Kidney glomerular epithelial cell (primary cell): ENCODE measurements around the gene KRI1.

Experiments used
- DNase-seq: peaks from one replicate; lab custom pipeline; 2025; lab: John Stamatoyannopoulos, UW

KRI1 gene

DNA sequence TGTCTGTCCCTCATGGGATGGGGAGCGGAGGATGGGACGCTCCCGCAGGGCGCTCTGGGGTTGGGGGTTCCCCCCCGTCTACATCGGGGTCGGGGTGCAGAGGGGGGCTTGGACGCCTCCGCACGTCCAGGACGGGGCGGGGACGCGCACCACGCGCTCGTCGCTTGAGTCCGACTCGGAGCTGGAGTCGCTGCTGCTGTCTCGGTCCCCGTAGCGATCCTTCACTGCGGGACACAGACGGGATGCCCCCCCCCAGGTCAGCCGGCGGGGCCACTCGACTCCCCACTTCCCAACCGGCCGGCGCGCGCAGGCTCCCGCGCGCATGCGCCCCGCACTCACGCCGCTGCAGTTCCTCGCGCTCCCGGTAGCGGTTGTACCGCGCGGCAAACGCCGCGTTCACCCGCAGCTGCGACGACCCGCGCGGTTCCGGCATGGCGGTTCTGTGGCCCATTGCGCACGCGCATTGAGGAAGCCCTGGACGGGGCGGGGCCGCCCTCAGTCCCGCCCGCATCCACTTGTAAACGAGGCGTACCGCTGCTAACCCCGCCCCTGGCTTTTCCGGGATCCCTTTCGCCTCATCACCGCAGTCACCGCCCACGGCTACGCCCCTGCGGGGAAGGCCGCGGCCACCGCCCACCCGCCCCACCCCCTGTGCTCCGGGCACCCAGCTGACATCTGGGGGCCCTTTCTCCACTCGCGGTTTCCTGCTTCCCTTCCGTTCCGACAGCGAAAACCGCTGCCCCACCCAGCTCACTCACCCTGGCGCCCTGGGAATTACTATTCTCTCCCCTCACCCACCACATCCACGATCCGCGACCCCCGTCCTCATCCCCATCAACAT, at the start of gene KRI1:
Gene KRI1 (minus strand): TSS at position 444 of the 841 bp plus-strand sequence. CDS start 11 bp downstream, at position 433.
- peak; percentile 95 for DNase-seq

DNA sequence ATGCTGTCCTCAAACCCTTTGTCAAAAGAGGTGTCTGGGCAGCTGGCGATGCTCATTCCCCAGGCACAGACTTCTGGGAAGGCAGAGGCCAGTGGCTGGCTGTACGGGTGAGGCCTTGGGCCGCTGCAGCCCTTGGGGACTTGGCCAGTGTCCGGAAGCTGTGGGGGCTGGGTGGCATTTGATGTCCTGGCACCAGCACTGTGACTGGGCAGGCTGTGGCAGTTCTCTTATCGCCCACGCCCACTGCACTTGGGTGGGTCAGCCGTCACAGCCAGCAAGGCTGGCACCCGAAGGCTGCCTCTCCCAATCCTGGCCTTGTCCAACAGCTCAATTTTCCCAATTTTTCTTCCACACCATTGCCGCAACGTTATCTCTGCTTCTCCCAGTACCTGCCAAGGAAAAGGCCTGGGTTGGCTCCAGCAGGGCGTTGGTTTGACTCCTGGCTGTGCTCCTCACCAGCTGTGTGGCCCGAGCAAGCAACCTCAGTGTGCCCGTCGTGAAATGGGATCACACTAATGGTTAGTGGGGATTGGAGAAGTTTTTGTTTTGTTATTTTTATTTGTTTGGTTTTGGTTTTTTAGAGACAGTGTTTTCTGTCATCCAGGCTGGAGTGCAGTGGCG, 46.8 kb upstream of the KRI1 start:
- DNase-seq: no peak

DNA sequence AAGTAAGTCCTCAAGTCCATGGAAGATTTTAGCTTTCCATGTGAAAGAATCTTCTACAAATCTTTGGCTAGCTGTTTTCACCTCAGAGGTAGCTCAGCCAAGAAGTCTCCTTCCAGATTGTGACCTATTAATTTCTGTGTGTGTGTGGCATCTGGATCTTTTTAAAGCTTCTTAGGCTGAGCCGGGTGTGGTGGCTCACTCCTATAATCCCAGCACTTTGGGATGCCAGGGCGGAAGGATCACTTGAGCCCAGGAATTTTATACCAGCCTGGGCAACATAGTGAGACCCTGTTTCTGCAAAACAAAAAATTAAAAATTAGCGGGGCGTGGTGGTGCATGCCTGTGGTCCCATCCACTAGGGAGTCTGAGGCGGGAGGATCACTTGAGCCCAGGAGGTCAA, 46.1 kb upstream of the KRI1 start:
- no peak for DNase-seq

DNA sequence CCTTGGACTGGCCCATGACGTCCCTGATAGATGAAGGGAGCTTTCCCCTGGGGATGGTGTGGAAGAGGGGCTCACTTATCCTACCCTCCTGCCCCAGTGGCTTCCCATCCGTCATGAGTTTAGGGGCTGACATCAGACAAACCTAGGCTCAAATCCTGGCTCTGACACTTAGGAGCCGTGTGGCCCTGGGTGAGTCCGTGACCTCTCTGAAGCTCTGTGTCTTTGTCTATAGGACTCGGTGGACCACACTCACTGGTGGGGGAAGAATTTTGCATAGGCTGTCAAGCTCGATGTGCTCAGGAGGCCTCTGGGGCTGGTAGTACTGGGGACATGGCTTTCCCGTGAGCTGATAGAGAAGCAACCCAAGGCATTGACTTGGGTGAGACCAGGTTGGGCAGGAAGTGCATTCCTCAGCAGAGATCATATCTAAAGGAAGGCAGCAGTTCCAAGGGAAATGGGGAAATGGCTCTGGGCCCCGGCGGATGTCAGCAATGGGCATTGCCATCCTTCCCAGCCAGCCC, 38.7 kb upstream of the KRI1 start:
- no peak for DNase-seq

DNA sequence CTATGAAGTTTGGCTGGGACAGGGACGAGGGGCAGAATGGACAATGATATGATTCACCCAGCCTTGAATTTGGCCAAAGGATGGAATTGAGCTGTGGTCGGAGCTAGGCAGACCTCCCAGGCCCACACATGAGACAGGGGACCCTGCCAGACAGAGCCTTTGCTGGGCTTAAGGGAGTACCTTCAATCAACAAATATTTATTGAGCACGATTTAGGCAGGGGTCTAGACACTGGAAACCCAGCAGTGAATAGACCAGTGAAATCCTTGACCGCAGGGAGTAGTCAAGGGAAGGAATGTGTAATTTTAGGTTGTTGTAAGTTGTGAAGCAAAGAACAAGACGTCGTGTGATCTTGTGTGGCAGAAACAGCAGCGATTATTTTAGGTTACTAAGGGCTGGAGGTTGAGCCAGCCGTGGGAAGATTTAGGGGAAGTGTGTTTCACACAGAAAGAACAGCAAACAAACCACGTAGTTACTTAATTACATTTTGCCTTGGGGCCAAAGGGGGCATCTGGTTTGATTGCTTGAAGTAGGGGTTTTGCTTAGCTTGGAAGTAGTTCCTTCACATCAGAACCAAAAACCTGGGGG, 38.2 kb upstream of the KRI1 start:
- DNase-seq: no peak

DNA sequence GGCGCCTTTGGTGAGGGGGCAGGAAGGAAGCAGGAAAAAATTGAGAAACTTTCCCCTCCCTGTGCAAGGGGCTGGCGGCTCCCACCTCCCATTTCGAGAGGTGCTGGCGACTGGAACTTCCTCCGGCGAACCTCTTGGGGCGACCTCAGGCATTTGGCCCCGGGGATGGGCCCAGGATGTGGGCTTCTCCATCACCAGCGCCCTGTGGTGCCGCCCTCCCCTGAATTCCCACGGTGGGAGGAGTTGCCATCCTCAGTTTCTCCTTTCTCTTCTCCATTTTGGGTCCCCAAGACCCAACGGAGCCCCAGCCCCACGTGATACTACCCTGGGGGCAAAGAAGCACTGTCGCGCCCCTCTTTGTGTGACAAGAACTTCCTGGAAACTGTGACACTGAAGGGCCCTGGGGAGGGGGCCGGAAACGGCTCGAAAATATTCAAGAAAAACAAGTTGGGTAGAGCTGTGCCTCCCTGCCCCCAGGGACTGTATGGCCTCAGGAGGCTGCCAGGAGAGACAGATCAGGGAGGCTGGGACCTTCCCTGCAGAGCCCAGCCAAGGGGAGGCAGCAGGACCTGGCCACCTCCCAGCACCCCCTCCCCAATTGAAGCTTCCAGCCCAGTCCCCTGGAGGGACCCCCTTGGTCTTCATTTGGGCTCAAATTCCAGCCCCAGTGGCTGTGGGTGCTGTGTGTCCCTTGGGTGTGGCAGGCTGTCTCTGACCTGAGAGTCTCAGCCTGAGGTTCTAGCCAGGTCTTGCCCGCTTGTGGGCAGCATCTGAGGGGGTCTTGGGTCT, 37.5 kb upstream of the KRI1 start:
- no peak for DNase-seq

DNA sequence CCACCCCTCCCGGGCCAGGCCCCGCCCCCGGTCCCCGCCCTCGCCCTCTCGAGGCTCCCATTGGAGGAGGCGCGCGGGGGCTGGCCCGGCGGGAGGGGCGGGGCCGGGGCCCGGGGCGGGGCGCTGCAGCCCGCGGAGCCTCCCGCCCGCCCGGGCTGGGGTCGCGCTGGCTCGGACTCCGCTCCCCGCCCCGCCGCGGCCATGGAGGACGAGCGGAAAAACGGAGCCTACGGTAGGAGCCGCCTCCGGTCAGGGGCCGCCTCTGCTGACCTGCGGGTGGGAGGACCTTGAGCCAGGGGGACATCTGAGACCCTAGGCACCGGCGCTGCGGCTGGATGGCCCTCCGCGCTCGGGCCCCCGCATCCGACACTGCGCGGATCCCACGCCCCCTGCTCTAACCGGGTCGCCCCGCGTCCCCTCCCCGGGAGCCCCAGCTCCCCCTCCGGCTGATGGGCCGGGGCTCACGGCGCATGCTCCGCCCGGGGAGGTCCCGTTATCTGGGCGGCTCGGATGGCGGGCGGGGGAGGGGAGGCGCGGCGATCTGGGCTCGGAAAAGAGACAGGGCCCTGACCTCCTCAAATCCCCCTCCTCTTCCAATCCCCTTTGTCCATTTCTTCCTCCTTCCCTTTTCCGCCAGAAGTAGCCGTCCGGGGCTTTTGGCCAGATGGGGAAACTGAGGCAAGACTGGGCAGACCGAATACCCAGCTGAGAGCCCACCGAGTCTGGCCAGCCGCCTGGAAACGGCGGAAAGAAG, 36.7 kb upstream of the KRI1 start:
- DNase-seq: peak; percentile 46

DNA sequence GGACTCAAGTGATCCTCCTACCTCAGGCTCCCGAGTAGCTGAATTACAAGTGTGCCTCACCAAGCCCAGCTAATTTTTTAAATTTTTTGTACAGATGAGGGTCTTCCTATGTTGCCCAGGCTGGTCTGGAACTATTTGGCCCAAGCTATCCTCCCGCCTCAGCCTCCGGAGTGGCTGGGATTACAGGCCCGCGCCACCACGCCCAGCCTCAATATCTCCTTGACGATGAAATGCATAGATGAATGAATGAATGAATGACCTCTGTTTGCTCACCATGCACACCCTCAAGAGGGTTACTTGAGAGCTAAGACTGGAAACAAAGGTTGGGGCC, 36.2 kb upstream of the KRI1 start:
- no peak for DNase-seq

DNA sequence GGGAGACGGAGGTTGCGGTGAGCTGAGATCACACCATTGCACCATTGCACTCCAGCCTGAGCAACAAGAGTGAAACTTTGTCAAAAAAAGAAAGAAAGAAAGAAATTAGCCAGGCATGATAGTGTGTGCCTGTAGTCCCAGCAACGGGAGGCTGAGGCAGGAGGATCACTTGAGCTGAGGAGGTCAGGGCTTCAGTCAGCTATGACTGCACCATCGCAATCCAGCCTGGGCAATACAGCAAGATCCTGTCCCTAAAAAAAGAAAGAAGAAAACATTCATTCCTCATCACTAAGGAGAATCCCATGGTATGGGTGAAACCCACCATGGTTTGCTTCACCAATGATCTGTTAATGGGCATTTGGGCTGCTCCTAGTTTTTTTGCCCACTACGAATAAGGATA, 34.3 kb upstream of the KRI1 start:
- no peak for DNase-seq

DNA sequence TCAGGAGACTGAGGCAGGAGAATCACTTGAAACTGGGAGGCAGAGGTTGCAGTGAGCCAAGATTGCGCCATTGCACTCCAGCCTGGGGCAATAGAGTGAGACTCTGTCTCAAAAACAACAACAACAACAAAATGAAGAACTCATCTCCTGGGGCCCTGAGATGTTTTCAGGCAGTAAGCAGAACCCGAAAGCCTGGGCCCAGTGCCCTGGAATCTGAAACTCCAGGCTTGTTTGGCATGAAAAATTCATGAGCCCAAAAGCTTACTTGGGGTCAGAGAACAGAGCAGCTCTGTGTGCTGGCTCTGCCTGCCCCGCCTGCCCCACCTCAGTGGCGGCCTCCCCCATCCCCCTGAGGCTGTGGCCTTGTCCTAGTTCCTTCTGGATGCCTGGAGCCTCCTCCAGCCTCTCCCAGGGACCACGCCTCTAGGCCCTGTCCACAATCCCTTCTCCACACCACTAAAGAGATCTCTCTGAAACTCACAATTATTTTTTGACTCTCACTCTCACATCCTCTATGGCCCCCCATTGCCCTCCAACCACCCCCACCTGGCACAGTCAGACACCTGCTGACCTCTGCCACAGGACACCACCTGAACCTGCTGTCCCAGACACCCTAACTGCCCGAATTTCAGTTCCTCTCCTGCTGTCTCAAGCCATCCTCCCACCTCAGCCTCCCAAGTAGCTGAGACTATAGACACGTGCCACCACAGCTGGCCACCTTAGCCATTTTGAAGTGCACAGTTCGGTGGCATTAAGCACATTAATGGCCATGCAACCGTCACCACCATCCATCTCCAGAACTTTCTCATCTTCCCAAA, 28.2 kb upstream of the KRI1 start:
- DNase-seq: no peak

DNA sequence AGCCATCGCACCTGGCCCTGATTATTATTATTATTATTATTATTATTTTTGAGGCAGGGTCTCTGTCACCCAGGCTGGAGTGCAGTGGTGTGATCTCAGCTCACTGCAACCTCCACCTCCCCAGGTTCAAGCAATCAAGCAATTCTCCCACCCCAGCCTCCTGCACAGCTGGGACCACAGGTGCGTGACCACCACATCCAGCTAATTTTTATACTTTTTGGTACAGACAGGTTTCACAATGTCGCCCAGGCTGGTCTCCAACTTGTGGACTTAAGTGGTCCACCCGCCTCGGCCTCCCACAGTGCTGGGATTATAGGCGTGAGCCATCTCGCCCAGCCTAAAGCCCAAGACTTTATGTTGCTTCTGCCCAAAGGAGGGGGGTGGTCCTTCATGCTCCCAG, 27.3 kb upstream of the KRI1 start:
- no peak for DNase-seq

DNA sequence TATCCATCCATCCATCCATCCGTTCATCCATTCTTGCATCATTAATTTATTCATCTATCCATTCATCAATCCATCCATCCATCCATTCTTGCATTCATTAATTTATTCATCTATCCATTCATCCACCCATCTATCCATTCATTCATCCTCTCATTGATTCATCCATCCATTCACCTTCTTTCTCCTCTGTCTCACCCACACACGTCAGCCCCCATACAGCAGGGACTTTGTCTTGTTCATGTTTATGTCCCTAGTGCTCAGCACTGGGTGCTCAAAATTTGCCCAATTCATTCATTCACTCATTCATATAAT, 22.0 kb upstream of the KRI1 start:
- DNase-seq: no peak

DNA sequence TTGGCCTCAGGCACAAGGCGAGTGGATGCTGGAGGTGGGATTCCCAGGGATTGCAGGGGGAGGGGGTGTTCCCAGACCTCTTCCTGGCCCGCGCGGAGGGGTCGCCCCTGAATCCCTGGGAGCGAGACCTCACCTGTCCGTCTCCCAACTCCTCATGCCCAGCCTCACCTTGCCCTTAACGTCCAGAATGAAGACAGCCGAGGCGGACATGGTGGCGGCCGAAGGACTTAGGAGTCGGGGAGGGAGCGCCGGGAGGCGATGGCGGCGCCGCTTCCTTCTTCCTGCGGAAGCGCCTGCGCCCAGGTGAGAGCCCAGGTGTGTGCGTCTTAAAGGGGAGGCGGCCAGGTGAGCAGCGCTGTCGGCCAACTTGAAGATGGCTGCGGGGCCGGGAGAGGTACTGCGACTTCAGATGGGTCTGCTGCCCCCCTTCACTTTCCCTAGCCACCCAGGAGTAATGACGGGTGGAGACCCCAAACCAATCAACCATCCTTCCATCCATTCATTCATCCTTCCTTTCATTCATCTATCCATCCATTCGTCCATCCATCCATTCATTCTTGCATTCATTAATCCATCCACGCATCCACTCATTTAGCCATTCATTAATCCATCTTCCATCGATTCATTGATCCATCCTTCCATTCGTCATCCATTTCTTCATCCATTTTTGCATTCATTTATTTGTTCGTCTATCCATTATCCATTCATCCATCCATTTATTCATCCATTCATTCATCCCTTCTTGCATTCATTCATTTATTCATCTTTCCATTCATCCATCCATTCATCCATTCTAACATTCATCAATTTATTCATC, 21.4 kb upstream of the KRI1 start, which contains the start of gene AP1M2:
Gene AP1M2 (minus strand): TSS at position 291 of the 817 bp plus-strand sequence. CDS start 81 bp downstream, at position 210.
- no peak for DNase-seq

DNA sequence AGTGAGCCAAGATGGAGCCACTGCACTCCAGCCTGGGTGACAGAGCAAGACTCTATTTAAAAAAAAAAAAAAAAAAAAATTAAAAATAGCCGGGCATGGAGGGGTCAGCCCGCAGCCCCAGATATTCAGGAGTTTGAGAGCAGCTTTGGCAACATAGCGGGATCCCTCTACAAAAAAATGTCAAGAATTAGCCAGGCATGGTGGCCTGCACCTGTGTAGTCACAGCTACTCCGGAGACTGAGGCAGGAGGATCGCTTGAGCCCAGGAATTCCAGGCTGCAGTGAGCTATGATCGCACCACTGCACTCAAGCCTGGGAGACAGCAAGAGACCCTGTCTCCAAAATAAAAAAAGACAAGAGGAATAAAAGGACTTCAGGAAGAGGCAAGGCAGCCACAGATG, 20.6 kb upstream of the KRI1 start:
- DNase-seq: no peak

DNA sequence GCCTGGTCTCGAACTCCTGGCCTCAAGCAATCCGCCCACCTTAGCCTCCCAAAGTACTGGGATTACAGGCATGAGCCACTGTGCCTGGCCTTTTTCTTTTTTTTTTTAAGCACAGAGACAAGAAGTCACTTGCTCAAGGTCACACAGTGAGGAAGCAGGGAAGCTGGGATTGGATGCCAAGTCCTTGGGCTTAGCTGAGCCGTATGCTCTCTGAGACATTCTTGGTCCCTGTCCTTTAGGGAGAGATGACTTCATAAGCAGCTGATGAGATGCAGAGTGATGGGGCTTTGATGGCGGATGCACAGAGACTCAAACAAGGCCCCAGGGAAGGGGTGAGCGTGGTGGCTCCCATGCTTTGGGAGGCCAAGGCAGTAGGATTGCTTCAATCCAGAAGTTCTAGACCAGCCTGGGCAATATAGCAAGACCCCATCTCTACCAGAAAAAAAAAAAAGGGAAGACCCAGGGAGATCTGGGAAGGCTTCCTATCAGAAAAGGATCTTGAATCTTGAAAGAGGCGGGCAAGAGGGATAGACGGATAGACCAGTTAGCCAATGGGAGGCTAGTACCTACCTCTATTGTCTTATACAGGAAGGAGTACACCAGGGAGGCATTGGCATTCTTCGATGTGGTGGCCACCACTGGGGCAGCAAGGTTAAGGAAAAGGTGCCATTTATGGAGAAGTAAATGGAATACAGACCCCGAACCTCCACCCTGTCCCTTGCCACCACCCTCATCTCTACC, 17.4 kb upstream of the KRI1 start:
- no peak for DNase-seq

DNA sequence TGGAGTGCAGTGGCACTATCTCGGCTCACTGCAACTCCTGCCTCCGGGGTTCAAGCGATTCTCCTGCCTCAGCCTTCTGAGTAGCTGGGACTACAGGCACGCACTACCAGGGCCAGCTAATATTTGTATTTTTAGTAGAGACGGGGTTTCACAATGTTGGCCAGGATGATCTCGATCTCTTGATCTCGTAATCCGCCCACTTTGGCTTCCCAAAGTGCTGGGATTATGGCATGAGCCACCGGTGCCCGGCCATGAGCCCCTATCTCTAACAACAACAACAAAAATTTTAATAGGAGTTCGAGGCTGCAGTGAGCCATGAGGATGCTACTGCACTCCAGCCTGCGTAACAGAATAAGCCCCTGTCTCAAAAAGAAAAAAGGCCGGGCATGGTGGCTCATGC, 16.3 kb upstream of the KRI1 start:
- no peak for DNase-seq

DNA sequence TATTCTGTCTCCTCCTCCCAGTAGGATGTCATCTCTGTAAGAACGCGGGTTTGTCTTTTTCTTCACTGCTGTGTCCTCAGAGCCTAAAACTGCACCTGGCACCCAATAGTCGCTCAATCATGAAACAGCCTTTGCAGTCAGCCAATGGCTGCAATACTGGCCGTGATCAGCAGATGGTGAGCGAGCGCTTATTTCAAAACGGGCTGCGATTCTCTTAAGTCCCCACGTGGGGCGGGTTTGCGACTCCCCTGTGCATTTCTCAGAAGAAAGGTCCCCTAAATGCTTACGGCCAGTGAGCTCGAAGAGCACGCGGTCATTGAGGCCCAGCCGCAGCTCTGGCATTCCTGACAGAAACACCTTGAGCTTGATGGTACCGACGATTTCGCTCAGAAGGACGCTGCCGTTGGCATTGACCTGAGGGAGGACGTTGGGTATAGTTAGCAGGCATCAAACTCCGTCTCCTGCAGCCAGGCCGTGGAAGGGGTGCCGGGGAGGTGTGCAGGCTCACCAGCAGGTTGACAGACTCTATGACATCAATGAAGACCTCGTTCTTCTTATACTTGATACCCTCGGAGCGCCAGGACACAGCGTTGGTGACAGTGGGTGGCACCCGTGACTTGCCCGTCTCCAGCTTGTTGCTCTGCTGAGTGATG, 15.3 kb upstream of the KRI1 start:
- peak; percentile 81 for DNase-seq

DNA sequence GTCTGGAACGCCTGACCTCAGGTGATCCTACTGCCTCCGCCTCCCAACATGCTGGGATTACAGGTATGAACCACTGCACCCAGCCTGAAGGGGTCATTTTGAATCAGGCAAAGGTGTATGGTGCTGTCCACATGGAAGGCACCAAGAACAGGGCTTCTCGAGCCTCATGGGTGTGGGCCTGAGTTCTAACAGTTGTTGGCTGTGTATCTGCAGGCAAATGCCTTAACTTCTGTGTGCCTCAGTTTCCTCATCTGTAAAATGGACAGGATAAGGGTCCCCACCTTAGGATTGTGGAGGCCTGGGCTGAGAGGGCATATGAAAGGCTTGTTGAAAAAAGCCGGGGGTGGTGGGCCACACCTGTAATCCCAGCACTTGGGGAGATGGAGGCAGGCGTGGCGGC, 12.1 kb upstream of the KRI1 start:
- no peak for DNase-seq
